Left ventricle myocardium inferior (tissue), 1 donor: Measurements from ENCODE around the gene DCTPP1. TPM values are rescaled to one million over a fixed set of nuclear protein-coding genes. Genes with fewer than 3 reads are reported as not detected.
A peak's percentile ranks its signal among the peaks of the same experiment; 100 is the strongest.

Experiments used
- DNase-seq: peaks from one replicate; pipeline ENCODE4 v3.0.0-alpha.2; 2020
- H3K27ac ChIP-seq: fragments of 200-600 bp; replicated peaks from 2 replicates; pipeline ENCODE4 v1.8.0; 2021
- H3K27me3 ChIP-seq: fragments of 200-600 bp; 2 replicates; pipeline ENCODE4 v1.8.0; 2021; ENCODE audit warnings: low read depth
- H3K36me3 ChIP-seq: fragments of 200-600 bp; 2 replicates; pipeline ENCODE4 v1.8.0; 2021
- H3K4me1 ChIP-seq: fragments of 200-600 bp; 2 replicates; pipeline ENCODE4 v1.8.0; 2021
- H3K4me3 ChIP-seq: fragments of 200-600 bp; 2 replicates; pipeline ENCODE4 v1.8.0; 2021; ENCODE audit warnings: mild to moderate bottlenecking, moderate library complexity
- H3K9me3 ChIP-seq: fragments of 200-600 bp; replicated peaks from 2 replicates; pipeline ENCODE4 v1.8.0; 2021
- CTCF ChIP-seq: fragments of 200-600 bp; IDR thresholded peaks from 2 replicates; pipeline ENCODE4 v1.8.0; 2021; ENCODE audit warnings: antibody characterized with exemption, mild to moderate bottlenecking, borderline replicate concordance
- intact Hi-C: fragments of 100-400 bp; cut with micrococcal nuclease; formaldehyde crosslinking; loops from one replicate; pipeline ENCODE4 v1.11.0; 2022
- total RNA-seq: library from RNA; stranded (reverse); fragmentation: NEBNext Ultra II Directional; extraction: Animal tissue kit (Norgen Biotek cat#: 25700); gene quantifications from one replicate; pipeline ENCODE4 v1.2.1, GENCODE V29; 2021
- donor health status: DM: no; HTN: yes; CAD: no; lungs with severe emphysema.

Gene DCTPP1
- total RNA-seq, 1 donor from 2014 or later: 31.9 TPM

- Histone ChIP-seq H3K9me3 (no peaks in the 10 kb centered on the region), H3K27ac (peak within 1 kb of the TSS; percentile 98), H3K36me3 (peaks cover 23% of the 10 kb centered on the region), H3K4me3 (peak within 1 kb of the TSS; percentile 92), H3K4me1 (peaks cover 32% of the 10 kb centered on the region), H3K27me3 (peaks cover under 1% of the 10 kb centered on the region)
- peak; percentile 99 for DNase-seq
- intact Hi-C loops: loop anchor here (10.0 kb wide), 1 partner anchor 79 kb away; the partner anchor contains the start of gene ZNF768
- TF ChIP-seq CTCF: peak; percentile 54
These were observed 15.8 kb upstream of the DCTPP1 start, which contains the start of gene SEPHS2 for GRCh38 chr16:30445408-30446202. SEPHS2 (minus strand) TSS chr16:30445874; CDS start chr16:30445727, 147 bp downstream.

GRCh38 chr16:30445149-30445407 lies 15.2 kb upstream of the DCTPP1 start:
- DNase-seq: no peak
- Histone ChIP-seq H3K27ac (peak overlapping the region; percentile 98), H3K4me1 (peaks cover 32% of the 10 kb centered on the region), H3K9me3 (no peaks in the 10 kb centered on the region), H3K4me3 (peak overlapping the region; percentile 92), H3K27me3 (no peaks in the 10 kb centered on the region), H3K36me3 (peaks cover 23% of the 10 kb centered on the region)
- intact Hi-C loops: loop anchor here (10.0 kb wide), 1 partner anchor 80 kb away; the partner anchor contains the start of gene ZNF768
- no peak for TF ChIP-seq CTCF

GRCh38 chr16:30444231-30445148 lies 14.7 kb upstream of the DCTPP1 start:
- DNase-seq: no peak
- intact Hi-C loops: loop anchor here (10.0 kb wide), 1 partner anchor 80 kb away; the partner anchor contains the start of gene ZNF768
- Histone ChIP-seq H3K4me3 (peak overlapping the region; percentile 92), H3K27ac (peak overlapping the region; percentile 98), H3K9me3 (no peaks in the 10 kb centered on the region), H3K4me1 (peaks cover 32% of the 10 kb centered on the region), H3K36me3 (peaks cover 23% of the 10 kb centered on the region), H3K27me3 (no peaks in the 10 kb centered on the region)
- no peak for TF ChIP-seq CTCF

GRCh38 chr16:30443631-30444030 lies 13.8 kb upstream of the DCTPP1 start:
- no peak overlapping the region for H3K4me3 ChIP-seq
- DNase-seq: no peak
- H3K9me3 ChIP-seq: no peaks in the 10 kb centered on the region
- H3K27me3 ChIP-seq: no peaks in the 10 kb centered on the region
- TF ChIP-seq CTCF: no peak
- intact Hi-C loops: loop anchor here (10.0 kb wide), 1 partner anchor 81 kb away; the partner anchor contains the start of gene ZNF768
- H3K4me1 ChIP-seq: peaks cover 32% of the 10 kb centered on the region
- H3K27ac ChIP-seq: no peak overlapping the region
- peaks cover 23% of the 10 kb centered on the region for H3K36me3 ChIP-seq

GRCh38 chr16:30439720-30440348 lies 10.0 kb upstream of the DCTPP1 start:
- no peak overlapping the region for H3K27ac ChIP-seq
- intact Hi-C loops: loop anchor here (10.0 kb wide), 1 partner anchor 85 kb away; the partner anchor contains the start of gene ZNF768

More at GRCh38 chr16:30439720-30440348, 10.0 kb upstream of the DCTPP1 start:
- no peak for TF ChIP-seq CTCF
- Histone ChIP-seq H3K27me3 (no peaks in the 10 kb centered on the region), H3K4me3 (no peak overlapping the region), H3K4me1 (peaks cover 20% of the 10 kb centered on the region), H3K36me3 (peaks cover 23% of the 10 kb centered on the region), H3K9me3 (no peaks in the 10 kb centered on the region)
- no peak for DNase-seq
